ENCODE data around the gene LCP1.

The LCP1 gene

GRCh38 chr13:46127358-46128023 lies 54.5 kb downstream of the LCP1 start:
- DNase-seq (ENCODE audit: low read depth in 2 of 2), result no peak

DNA sequence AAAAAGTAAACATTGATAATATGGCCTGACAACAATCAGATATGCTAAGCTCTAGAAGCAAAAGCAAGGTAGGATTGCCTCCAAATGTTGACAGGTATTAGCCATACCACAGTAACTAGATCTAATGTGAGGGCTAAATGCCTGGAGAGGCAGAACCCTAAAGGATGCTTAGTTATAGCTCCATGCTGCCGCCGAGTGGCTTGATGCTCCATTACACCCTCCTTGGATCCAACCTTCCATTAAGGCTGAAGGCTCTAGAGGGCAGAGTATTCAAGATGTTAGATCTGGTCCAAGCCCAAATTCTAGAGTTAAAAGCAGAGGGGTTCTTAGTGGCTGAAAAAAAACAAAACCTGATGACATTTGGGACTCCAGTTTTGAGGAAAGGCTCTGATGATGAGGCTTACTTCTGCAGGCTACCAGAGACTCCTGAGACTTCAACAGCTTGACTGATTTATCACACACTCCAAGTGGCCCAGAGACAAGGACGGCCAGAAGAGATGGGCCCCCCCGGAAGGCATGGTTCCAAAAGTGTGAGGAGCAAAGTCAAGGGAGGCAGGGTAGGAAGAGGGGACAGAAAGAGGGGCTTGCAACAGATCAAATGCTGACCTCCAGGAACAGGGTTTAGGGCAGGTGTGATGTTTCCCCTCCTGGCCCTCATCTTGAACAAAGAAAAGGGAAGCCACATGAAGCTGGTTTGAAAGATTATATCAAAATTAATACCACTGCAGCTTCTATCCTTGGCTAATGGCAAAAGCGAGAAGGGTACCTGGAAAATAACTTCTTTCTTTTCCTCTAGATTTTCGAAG lies 55.2 kb downstream of the LCP1 start:
- DNase-seq (ENCODE audit: low read depth in 2 of 2), result peak; percentile 52 to 61

DNA sequence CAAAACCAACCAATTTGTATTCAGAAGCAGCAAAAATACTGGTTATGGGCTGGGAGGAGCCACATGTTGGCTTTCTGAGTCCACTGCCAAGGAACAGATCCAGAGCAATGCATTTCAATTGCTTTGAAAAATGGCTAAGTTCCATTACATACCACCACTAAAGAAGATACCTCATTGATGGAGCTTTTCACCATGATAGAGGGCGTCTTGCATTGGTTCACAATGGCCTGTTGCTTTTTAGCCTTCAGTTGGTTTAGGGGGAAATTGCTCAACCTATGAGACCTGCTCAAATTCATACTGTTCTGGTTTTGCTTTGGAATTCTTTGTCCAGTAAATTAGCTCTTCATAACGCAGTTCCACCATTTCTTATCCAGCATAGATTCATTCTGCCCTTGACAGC lies 55.9 kb downstream of the LCP1 start:
- no peak for DNase-seq (ENCODE audit: low read depth in 2 of 2)

DNA sequence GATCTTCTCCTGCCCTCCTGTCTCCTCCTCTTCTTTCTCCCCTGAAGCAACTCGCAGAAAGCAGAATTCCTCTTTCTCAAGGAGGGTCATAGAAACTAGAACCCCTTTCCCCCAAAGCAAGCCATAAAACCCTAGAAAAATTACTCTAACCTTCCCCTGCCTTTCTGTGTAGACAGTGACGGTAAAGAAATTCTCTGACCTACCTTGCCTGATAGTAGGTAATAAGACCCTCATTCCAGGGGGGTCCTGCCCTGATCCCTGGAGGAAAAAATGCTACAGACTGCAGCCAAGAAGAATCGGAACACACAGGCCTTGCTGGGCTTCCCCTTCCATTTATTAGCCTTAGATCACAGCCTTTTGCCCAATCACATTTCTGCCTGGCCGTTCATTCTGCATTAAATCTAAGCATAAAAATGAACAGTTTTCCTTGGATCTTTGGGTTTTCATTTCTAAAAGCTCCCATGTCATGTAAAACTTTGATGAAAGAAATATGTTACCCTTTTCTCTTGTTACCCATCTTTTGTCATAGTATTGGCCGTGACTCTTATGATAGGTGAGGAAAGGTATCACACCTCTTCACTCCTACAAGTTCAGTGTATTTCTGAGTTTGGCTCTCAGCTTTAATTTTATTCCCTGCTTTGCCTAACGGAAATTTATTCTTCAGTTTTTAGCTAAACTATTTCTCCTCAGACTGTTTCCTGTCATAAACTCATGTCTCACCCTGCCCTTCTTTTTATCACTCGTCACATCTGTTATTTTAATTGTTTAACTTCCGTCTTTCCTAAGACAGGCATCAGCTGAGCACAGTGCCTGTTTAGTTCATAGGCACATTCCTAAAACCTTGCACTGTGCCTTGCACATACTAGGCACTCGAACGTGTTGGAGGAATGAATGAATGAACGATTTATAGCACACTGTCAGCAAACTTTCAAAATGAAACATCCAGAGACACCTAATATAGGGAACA lies 56.7 kb downstream of the LCP1 start:
- no peak for DNase-seq (ENCODE audit: low read depth in 2 of 2)

GRCh38 chr13:46124531-46124966 lies 57.4 kb downstream of the LCP1 start:
- DNase-seq (ENCODE audit: low read depth in 2 of 2), result peak in 1 of 2 donors; percentile 12

GRCh38 chr13:46122304-46122703 lies 59.7 kb downstream of the LCP1 start:
- no peak for DNase-seq (ENCODE audit: low read depth in 2 of 2)

DNA sequence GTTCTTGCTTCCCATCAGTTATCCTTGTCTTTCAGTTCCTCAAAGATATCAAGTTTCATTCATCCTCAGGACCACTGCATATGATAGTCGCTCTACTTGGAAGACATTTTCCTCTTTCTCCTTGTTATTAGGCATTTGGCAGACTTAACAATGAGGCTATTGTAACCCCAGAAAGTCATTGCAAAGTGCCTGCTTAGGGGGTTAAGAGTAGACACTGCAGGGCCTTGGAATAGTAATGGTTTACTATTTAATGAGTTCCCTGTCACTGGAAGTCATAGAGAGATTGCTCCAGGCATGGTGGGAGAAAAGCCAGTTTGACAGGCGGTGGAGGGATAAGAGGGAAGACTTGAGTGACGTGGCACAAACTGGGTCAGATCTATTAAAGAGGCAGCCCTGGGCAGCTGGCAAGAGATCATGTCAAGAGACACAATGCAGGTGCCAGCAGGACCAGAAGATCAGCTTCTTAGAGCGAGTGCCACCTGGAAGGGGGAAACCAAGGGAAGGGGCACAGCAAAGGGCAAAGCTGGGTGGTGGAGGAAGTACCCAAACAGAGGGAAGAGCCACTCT lies 60.3 kb downstream of the LCP1 start:
- no peak for DNase-seq (ENCODE audit: low read depth in 2 of 2)

DNA sequence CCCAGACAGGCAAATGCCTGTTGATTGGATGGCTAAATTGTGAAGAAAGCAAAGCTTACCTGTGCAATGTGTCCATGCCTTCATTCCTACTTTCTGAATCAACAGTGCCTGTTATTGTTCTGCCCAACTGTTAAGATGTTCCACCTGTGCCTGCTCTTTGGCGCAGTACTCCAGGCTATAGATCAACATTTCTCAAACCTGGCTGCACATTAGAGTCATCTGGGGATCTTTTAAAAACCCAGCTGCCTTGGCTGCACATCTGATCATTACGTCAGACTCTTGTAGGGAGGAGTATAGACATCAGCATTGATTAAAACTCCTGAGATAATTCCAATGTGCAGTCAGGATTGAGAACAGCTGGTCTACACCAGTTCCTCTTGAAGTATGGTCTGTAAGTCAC lies 60.9 kb downstream of the LCP1 start:
- no peak for DNase-seq (ENCODE audit: low read depth in 2 of 2)

- DNase-seq (ENCODE audit: low read depth in 2 of 2), result no peak
Measured at GRCh38 chr13:46119883-46120614, 61.9 kb downstream of the LCP1 start.

DNA sequence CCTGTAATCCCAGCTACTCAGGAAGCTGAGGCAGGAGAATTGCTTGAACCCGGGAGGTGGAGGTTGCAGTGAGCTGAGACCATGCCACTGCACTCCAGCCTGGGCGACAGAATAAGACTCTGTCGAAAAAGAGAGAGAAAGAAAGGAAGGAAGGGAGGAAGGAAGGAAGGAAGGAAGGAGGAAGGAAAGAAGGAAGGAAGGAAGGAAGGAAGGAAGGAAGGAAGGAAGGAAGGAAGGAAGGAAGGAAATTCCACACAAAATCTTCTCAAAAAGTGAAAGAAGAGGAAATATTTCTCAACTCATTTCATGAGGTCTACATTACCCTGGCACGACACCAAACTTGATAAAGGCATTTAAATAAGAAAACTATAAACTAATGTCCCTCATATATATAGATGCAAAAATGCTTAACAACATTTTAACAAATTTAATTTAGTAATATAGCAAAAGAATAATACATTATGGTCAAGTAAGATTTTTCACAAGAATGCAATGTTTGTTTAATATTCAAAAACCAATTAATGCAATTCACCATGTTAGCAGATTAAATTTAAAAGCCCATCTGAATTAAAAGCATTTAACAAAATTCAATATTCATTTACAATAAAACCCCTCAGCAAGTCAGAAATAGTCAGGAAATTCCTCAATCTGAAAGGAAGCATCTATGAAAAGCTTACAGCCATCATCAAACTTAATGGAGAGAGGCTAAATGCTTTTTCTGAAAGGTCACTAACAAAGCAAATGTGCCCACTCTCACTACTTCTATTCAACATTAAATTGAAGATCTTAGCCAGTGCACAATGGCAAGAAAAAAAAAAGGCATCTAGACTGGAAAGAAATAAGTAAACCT lies 65.1 kb downstream of the LCP1 start:
- DNase-seq (ENCODE audit: low read depth in 2 of 2), result no peak

GRCh38 chr13:46114613-46115012 lies 67.4 kb downstream of the LCP1 start:
- DNase-seq (ENCODE audit: low read depth in 2 of 2), result no peak

GRCh38 chr13:46113596-46113995 lies 68.4 kb downstream of the LCP1 start:
- no peak for DNase-seq (ENCODE audit: low read depth in 2 of 2)

DNA sequence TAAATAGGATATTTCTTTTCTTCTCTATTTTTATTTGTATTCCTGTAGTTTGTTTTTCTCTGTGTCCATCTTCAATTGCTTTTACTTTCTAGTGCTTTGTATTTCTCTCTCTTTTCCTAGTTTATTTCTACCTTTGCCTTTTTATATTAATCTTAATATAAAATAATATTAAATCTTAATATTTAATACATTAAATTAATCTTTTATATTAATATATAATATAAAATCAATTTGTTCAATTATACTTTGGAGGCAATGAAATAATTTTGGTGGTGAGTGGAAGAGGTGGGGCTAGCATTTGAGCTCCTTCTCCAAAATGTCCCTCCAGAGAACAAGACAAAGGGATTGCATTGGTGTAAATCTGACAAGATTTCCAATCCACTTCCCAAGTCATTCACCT lies 70.8 kb downstream of the LCP1 start:
- DNase-seq (ENCODE audit: low read depth in 2 of 2), result no peak

- no peak for DNase-seq (ENCODE audit: low read depth in 2 of 2)
Measured at GRCh38 chr13:46109451-46109850, 72.5 kb downstream of the LCP1 start.

DNA sequence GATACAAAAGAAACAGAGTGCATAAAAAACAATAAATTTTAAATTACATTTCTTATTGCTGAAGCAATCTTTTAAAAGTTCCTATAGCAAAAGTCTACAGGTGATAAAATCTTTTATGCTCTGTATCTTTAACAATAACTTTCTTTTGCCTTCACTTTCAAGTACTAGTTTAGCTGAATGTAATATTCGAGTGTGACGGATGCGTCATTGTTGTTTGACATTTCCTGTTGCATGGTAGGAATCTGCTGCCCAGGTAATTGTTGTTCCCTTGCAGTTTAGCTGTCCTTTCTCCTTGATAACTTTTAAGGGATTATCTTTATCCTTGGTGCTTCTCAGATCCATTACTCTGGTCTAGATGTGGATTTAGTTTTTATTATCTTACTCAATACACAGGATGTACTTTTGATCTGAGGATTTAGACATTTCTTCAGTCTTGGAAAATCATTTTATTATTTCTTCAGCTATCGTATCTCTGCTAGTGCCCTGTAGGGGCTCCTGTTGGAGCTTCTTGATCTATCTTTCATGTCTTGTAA lies 75.1 kb downstream of the LCP1 start:
- DNase-seq (ENCODE audit: low read depth in 2 of 2), result no peak

DNA sequence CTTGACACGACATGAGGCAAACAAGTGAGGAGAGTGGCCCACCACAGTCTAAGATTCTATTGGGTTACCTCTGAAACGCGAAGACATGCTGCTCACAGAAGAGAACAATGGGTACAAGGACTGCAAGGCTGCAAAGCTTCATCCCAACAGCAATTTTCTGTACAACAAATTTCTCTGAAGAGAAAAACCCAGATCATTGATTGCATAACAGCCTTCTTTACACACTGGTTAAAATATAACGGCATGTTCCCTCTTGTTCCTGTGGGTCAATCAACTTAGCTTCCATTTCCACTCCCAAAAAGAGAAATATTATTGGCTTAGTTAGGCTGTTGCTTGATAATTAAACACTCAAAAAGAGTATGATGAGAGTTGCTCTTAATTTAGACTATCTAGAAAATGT lies 77.1 kb downstream of the LCP1 start, which contains the start of gene CPB2:
TSS of gene CPB2 (minus strand) at position 166 of the 400 bp plus-strand sequence. CDS start at position 142, 24 bp downstream.
- no peak for DNase-seq (ENCODE audit: low read depth in 2 of 2)

DNA sequence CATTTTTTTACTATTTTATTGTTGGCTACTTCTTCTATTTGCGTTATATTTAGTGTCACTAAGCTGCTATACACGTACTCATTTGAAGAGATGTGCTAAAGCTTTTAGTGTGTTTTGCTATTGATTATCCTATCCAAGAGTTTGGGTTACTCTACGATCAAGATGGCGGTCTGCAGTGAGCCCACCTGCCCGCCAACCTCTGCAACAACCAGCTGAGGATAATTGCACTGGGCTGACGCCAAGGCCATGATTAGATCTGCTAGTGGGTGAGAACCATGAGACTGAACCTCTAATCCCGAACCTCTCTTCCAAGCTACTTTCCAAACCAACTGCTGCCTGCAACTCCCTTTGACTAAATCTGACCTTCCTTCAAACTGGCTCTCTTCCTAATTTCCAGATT lies 78.9 kb downstream of the LCP1 start:
- DNase-seq (ENCODE audit: low read depth in 2 of 2), result no peak

GRCh38 chr13:46102255-46102605 lies 79.7 kb downstream of the LCP1 start:
- DNase-seq (ENCODE audit: low read depth in 2 of 2), result no peak

DNA sequence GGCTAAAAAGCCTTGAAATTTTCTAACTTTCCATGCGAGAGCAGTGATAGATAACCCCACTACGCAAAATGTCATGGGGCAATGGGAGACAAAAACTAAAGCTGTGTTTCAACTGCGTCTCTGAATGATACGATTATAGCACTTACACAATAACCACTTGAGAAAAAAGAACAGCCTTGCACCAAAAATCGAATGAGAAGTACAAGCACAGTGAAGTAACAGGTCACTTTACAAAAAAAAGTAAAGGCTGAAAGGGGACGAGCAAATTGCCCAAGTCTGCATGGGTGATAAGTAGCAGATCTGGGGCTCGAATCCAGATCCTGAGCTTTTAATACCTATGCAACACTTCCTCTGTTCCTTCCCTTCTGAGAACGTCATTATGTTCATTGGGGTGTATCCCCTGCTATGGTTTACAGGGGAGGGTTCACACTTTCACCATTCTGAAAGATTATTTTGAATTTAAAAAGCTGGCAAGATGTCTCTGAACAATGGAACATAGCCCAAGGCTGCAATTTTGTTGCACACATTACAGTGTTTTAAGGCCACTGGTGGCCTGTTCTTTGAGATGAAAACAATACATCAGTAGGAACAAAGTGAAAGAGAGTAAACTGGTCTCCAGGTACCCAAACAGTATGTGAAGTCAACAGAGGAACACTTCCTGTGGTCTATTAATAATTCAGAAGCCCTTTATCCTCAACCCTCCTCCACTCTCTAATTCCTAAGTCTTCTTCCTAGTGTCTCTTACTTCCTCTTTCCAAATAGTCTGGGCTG lies 80.3 kb downstream of the LCP1 start:
- no peak for DNase-seq (ENCODE audit: low read depth in 2 of 2)

Measured in stimulated activated CD4-positive, alpha-beta T cell treated with anti-CD3 and anti-CD28 coated beads, Interleukin-4, amount 100 ng/mL, for 48 hours (primary cell).